ENCODE results near the gene IL1RL2. TPM values are rescaled to one million over a fixed set of nuclear protein-coding genes. Genes with fewer than 3 reads are reported as not detected.
A peak's percentile ranks its signal among the peaks of the same experiment; 100 is the strongest.

IL1RL2 gene
- total RNA-seq, 1 donor from 2014 or later = 4.6 TPM

DNA sequence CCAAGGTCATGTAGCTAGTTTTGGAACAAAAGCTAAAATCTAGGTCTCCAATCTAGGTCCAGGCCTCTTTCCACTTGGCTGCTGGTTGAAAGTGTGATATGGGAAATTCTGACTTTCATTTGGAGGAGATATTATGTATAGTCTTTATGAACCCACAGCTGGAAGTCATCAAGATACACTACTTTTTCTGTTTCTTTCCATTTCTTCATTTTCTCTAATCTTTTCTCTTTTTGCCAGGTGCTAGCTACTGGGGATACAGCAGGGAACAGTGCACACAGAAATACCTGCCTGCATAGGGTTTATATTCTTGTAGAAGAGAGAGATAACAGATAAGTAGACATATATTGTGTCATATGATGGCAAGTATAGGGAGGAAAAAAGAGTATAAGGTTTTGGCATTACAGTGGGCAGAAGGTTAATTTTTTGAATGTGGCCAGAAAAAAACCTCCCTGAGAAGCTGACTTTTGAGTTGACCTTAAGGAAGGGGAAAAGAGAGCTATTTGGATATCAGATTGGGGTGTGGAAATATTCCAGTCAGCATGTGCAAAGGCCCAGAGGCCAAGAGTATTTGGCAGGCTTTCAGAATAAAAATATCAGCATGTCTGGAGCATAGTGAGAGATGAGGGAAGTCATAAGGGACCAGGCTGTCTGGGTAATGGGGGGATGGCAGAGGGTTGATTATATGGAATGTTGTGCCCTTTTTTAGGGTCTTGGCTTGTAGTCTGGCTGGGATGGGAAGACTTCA lies 28.6 kb upstream of the IL1RL2 start:
- DNase-seq (ENCODE audit: low read depth) = no peak

DNA sequence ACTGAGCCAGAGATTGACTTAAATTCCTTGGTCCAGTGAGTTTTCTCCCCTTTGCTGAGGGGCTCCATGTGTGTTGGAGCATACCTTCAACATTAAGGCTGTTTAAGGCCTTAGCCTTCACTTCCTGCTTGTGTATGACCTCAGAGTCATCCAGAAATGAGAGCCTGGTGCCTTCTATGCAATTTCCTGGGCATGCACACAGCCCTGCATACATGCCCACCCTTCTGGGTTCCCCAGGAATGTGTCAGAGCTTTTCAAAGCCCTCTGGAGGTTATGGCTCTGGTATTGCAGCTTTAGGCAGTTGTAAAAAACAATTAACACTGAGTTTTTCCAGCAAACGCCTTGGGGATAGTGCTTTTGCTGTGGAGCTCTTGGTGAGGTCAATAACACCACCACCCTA lies 27.5 kb upstream of the IL1RL2 start:
- peak; percentile 81 for DNase-seq (ENCODE audit: low read depth)

DNA sequence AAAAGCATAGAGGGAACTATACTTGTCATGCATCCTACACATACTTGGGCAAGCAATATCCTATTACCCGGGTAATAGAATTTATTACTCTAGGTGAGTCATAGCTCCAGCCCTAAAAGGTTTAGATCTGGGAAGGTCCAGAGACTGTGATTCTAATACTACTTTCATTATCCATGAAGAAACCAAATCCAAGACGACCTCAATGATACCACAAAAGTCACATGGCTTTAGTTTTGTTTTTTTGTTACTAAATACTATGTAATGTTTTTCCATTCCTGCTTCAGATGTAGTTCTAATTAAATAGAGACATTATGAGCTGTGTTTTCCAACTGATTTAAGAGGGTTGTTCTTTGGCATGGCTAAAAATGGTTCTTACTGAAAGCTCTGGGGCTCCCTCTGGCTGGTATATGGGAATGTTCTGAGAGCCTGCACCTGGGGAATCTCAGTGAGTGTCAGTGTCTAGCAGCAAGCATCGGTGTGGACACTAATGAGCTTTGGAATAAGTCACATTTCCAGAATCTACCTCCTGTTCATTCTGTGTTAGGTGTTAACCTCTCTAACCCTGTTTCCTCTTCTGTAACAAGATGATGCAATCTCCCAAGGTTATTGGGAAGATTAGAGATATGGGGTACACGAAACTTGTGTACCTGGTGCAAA lies 20.5 kb upstream of the IL1RL2 start:
- DNase-seq (ENCODE audit: low read depth) = peak; percentile 79

DNA sequence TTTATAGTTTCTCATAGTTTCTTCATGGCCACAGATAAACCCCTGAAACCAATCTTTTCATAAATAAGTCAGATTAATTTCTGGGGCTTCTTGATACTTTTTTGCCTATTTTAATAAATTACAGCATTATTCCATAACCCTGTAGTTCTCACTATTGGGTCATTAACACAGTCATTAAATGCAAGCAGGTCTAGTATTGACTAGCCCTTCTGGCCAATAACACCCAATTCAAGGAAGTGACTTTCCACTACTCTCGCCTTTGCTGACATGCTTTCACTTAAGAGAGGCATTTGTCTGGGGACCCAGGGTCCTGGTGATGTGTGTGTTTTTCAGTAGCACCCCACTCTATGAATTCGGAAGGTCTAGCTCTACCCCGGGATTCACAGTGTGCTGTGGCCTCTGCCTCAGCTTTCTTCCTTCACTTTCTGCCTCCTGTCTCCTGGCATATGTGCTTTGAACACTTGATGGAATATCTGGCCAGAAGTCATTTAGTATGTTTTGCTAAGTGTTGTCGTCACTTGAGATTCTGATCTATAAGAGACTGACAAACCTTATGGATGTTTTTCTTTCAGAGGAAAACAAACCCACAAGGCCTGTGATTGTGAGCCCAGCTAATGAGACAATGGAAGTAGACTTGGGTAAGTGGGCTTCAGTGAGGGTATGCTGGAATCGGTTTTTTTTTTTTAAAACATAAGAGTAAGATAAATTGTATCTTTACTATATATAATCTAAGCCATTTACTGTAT lies 18.6 kb upstream of the IL1RL2 start:
- no peak for DNase-seq (ENCODE audit: low read depth)

DNA sequence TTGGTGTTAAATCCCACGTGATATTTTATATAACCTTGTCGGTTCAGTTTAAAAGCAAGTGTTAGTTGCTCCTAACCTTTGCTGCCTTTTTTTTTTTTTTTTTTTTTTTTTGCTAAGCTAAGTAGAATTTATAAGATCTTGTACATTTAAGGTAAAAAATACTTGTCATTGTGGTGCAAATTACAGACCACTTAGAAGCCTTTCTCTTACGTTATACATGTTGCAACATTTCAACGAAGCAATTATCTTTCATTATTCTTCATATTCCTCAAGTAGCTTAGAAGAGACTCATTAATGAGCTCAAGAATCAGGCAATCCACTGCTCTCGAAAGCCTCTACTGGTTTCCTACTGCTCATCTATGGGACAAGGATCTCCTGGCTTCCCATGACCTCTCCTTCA lies 14.9 kb upstream of the IL1RL2 start:
- DNase-seq (ENCODE audit: low read depth) = no peak

DNA sequence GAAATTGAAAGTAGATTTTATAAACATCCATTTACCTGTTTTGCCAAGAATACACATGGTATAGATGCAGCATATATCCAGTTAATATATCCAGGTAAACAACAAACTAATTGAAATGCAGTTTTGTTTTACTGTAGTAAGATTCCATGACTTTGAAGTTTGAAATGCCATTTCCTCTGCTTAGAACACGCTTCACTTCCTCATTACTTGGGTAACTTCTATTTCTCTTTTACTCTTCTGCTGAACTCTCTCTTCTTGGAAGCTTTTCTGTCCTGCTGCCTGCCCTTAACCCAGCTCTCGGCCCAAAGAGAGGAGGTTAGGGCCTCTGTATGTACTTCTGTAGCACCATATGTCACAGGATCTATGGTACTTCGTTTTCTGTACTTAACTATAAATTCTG lies 14.1 kb upstream of the IL1RL2 start:
- no peak for DNase-seq (ENCODE audit: low read depth)

DNA sequence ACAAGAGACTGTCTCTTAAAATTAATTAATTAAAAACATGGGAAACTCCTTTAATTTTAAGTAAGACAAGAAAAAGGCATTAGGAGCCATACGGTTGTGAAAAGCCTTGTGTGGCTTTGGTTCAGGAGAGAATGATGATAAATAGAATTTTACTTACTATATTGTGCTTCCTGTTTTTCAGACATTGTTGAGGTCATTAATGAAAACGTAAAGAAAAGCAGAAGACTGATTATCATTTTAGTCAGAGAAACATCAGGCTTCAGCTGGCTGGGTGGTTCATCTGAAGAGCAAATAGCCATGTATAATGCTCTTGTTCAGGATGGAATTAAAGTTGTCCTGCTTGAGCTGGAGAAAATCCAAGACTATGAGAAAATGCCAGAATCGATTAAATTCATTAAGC lies 10.7 kb upstream of the IL1RL2 start:
- no peak for DNase-seq (ENCODE audit: low read depth)

DNA sequence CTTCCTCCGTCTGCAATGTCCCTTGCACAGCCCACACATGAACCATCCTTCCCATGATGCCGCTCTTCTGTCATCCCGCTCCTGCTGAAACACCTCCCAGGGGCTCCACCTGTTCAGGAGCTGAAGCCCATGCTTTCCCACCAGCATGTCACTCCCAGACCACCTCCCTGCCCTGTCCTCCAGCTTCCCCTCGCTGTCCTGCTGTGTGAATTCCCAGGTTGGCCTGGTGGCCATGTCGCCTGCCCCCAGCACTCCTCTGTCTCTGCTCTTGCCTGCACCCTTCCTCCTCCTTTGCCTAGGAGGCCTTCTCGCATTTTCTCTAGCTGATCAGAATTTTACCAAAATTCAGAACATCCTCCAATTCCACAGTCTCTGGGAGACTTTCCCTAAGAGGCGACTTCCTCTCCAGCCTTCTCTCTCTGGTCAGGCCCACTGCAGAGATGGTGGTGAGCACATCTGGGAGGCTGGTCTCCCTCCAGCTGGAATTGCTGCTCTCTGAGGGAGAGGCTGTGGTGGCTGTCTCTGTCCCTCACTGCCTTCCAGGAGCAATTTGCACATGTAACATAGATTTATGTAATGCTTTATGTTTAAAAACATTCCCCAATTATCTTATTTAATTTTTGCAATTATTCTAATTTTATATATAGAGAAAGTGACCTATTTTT lies 8.9 kb upstream of the IL1RL2 start:
- no peak for DNase-seq (ENCODE audit: low read depth)

DNA sequence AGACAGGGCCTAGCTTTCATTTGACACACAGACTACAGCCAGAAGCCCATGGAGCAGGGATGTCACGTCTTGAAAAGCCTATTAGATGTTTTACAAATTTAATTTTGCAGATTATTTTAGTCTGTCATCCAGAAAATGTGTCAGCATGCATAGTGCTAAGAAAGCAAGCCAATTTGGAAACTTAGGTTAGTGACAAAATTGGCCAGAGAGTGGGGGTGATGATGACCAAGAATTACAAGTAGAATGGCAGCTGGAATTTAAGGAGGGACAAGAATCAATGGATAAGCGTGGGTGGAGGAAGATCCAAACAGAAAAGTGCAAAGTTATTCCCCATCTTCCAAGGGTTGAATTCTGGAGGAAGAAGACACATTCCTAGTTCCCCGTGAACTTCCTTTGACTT lies 7.8 kb upstream of the IL1RL2 start:
- DNase-seq (ENCODE audit: low read depth) = no peak

DNA sequence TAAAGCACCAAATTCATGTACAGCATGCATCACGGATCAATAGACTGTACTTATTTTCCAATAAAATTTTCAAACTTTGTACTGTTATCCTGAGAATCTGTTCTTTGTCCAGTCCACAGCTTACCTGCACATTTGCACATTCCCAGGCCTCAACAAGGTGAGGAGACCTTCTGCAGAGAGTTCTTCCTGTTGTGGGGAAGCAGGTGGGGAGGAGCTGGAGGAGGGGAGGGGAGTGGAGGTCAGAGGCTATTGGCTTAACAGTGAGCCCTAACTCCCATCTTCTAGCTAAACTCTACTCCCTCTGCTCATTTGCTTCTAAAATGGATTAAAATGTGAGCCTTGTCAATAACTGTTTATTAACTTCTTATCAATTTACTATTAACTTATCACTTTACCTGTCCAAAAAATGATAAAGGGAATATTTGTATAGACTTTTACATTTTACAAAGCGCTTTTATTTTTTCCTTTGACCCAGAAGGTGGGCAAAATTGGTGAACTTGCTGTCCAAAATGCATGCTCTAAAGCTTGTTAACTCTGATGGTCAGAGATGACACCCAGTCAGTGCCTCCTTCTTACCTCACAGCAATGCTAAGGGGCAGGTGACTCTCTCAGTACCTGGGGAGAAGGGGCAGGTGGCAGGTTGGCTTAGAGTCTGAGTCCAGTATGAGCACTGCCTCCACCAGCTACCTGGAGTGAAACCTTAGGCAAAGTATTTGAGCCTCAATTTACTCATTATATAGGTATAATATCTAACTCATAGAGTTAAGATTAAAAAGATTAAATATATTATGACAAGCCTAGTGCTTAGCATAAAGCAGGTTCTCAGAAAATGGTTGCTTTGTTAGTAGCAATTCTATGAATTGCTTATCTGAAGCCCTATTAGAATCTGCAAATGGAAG lies 6.8 kb upstream of the IL1RL2 start:
- DNase-seq (ENCODE audit: low read depth) = no peak

DNA sequence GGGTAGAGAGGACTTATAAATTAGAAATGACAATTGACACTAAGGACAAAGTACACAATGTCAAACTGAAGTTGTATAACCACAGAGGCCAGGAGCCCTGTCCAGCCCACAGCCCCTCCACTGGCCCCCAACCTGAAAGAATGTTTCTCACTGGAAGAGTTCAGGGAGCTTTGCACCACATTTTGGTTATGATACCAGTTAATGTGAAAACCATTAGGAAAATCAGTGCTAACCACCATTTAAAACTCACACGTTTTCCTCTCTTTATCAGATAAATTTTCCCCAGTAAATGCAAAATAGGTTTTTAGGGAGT lies 6.2 kb upstream of the IL1RL2 start:
- no peak for DNase-seq (ENCODE audit: low read depth)

DNA sequence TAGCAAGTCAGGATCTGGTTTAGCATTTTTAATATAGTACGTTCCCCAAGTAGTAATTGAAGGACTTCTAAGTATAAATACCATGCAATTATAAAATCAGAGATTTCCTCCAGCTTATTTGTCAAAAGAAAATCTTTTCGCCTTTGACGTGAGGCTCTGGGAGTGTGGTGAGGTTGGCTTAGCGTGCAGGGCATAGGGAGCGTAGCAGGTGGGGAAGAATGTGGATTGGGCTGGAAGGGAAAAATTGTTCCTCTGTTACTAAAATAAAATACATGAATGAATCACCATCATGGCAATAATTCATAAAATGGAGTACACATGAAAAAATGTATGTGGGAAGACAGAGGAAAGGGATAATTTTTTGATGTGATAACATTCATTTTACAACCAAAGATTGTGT lies 5.4 kb upstream of the IL1RL2 start:
- no peak for DNase-seq (ENCODE audit: low read depth)

DNA sequence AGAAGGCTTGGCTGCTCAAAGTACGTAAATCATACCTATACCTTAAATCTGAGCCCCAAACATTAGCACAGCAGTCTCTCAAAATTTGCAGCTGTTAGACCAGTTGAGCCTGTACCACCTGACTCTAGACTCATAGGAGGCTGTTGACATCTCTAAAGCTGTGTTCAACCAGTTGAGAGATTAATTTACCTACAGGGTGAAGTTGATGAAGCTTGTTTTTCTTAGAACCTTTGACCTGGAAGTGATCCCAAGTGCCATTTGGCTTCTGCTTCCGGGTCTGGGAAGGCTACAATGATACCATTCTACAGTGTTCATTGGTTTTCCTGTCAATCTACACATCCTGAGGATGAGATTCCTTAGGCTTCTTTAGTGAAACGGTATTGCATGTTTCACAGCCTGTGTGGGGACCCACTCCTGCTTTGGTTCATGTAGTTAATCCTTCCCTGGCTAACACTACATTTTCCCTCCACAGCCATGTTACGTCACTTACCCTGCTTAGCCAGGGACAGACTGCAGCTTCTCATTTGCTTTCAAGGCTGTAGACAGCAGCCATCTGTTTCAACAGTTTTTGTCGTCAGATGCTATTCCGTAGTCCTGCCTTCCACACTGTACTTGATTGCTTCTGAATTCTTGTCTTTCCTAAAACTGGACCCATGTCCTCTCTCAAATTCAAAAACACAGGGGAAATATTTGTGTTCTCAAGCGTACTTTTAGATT lies 4.7 kb upstream of the IL1RL2 start:
- no peak for DNase-seq (ENCODE audit: low read depth)

DNA sequence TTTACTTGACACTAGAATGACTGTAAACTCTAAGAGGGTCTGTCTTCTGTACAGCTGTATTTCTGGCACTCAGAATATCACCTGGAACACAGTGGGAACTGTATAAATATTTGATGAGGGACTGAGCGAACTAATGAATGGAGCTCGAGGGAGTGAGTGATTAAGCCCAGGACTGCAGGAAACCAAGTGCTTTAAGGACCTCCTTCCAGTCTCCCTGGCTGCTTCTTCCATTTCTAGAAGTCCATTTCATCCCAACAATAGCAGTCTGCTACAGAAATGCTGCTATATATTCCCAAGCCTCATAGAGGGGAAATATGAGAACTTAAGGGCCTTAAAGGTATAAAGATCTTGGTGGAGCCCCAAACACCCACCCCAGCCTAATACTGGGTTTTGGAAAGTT lies 2.8 kb upstream of the IL1RL2 start:
- DNase-seq (ENCODE audit: low read depth) = no peak

DNA sequence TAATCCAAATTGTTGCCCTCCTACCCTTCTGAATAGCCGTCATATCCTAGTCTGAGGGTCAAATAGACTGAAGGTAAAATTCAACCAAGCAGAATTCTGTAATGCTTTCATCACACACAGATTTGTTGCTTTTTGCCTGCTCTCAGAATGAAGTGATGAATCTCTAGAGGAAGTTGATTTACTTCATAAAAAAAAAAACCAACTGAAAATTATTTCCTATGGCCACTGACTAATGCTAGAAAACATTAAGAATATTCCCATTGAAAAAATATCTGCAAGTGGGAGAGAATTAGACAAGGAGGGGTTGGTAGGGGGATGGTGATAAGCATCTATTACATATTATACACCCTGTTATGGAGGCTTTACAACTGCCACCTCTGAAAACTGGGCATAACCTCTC lies 2.3 kb upstream of the IL1RL2 start:
- no peak for DNase-seq (ENCODE audit: low read depth)

DNA sequence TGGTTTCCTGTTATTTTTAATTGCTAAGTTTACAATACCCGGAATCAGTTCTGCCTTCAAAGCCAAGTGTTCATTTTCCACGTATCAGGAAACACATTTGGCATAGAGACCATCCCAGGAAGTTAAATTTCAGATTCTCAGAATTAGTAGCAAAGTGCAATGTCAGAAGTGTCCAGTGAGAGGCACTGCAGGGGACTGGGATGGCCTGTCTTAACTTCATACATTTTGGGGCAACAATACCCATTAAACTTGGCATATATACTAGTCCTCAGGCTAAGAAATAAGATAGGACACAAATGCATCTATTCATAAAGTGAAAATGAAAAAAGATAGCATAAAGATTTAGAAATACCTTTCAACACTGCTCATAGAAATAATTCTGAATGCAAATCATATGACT lies 1.5 kb upstream of the IL1RL2 start:
- DNase-seq (ENCODE audit: low read depth) = no peak

DNA sequence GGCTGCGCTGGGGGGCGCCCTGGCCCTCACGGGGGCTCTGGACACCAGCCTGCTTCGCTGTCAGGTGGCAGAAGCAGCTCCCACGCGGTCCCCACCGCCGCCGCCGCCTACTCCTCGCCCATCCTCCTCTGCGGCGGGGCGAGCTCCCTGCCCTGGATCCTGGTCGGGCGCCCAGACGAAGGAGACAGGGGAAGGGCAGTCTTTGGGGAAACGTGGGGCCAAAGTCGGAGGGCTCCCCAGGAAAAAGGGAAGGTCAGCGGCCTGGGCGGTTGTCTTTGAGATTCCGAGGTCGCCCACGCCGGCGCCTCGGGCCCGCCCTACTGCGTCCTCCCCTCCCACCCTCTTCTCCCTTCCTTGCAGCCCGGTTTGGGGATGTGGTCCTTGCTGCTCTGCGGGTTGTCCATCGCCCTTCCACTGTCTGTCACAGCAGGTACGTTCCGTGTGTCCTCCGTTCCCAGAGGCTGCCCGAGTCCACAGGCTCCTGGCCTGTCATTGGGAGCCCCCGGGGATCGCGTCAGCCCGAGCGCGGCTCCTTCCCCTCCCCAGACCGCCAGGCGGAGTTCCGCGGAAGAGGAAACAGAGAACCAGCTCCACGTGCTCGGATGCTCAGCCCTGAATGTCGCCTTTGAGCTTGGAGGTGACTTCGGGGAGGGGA lies 800 bp downstream of the IL1RL2 start:
- DNase-seq (ENCODE audit: low read depth) = no peak

DNA sequence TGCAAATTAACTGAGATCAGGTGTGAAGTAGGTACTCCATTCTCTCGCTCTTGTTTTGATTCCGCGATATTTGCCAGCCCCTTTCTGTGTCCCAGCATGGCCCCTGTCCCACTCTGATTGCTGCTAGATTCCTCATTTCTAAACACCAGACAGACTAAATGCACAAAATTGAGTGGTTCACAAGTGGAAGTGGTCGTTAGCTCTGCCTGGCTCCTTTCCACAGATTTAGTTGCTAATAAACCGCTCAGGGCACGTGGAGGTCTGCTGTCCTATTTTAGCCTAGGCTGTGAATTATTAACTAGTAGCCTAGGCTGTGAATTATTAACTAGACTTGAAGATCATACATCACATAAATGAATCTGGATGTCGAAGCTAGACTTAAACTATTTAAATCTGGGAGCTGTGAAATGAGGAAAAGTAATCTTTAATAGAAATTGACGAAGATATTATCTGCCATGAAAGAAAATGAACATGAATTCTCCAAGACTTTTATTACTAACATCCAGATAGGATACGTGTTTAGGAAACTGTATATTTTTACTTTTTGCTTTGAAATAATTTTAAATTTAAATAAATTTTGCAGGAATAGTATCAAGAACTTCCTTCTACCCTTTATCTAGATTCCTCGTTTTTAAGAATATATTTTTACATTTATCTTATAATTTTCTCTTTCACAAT lies 3.7 kb downstream of the IL1RL2 start:
- peak; percentile 84 for DNase-seq (ENCODE audit: low read depth)

DNA sequence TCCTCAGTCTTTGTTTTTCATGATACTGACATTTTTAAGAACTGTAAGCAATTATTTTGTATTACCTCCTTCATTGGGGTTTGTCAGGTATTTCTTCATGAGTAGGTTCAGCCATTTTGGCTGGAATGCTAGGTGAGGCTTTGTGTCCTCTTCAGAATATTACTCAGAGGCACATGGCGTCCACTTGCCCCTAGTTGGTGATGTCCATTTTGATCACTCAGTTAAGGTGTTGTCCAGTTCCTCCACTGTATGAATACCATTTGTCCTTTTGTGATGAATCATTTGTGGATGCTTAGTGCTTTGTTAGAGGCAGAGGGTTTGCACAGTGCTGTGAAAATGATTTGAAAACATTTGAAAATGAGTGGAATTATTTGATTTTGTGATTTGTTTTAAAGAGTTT lies 4.7 kb downstream of the IL1RL2 start:
- peak; percentile 36 for DNase-seq (ENCODE audit: low read depth)

DNA sequence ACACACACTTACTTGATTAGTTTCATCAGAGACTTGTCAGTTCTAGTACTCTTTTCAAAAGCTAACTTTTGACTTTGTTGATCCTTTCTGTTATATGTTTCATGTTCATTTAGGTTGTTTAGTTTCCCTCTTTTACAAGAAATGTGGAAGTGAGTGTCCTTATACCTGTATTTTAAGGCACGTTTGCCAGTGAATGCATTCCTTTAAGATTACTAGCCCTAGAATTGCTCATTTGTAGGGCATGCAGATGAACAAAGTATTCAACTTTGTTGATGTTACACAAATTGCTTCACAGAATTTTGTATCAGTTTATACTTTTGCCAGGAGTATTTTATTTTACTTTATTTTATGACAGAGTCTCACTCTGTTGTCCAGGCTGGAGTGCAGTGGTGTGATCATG lies 6.3 kb downstream of the IL1RL2 start:
- DNase-seq (ENCODE audit: low read depth) = peak; percentile 65

All from renal cortical epithelial cell (primary cell).